Measurements from ENCODE around the gene PADI2.

PADI2 gene

DNA sequence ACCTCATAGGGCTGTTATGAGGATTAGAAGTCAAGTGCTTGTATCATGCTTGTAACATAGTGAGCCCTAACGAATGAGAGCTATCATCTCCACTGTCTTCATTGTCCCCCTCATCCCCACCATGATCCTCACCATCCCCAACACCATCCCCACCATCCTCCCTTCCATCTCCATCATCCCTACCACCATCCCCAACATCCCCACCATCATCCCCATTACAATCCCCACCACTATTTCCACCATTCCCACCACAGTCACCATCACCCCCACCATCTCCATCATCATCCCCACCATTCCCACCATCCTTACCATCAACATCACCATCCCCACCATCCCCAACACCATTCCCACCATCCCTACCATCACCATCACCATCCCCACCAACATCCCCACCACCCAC lies 46.6 kb upstream of the PADI2 start:
- Histone ChIP-seq H4K20me1 (ENCODE audit: insufficient read depth) (no peaks in the 10 kb centered on the region), H3K27me3 (ENCODE audit: insufficient read depth, low read depth) (peaks cover 22% of the 10 kb centered on the region; the same call in 1 of the 2 replicates), H3K79me2 (ENCODE audit: insufficient read depth, low read depth) (no peaks in the 10 kb centered on the region), H3K36me3 (ENCODE audit: insufficient read depth) (no peaks in the 10 kb centered on the region), H3K4me3 (IDR thresholded peaks at IDR 0.05; ENCODE audit: insufficient read depth, low read depth, low read length) (no peak overlapping the region), H2AFZ (ENCODE audit: low read depth) (no peak overlapping the region), H3K9ac (no peak overlapping the region), H3K4me2 (no peak overlapping the region), H3K4me1 (ENCODE audit: low read depth, poor library complexity, severe bottlenecking) (no peaks in the 10 kb centered on the region), H3K27ac (no peak overlapping the region)
- TF ChIP-seq, protein P1, sequence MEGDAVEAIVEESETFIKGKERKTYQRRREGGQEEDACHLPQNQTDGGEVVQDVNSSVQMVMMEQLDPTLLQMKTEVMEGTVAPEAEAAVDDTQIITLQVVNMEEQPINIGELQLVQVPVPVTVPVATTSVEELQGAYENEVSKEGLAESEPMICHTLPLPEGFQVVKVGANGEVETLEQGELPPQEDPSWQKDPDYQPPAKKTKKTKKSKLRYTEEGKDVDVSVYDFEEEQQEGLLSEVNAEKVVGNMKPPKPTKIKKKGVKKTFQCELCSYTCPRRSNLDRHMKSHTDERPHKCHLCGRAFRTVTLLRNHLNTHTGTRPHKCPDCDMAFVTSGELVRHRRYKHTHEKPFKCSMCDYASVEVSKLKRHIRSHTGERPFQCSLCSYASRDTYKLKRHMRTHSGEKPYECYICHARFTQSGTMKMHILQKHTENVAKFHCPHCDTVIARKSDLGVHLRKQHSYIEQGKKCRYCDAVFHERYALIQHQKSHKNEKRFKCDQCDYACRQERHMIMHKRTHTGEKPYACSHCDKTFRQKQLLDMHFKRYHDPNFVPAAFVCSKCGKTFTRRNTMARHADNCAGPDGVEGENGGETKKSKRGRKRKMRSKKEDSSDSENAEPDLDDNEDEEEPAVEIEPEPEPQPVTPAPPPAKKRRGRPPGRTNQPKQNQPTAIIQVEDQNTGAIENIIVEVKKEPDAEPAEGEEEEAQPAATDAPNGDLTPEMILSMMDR (conservative IDR thresholded peaks at IDR 0.05; ENCODE audit: low read depth, low read length), result no peak

DNA sequence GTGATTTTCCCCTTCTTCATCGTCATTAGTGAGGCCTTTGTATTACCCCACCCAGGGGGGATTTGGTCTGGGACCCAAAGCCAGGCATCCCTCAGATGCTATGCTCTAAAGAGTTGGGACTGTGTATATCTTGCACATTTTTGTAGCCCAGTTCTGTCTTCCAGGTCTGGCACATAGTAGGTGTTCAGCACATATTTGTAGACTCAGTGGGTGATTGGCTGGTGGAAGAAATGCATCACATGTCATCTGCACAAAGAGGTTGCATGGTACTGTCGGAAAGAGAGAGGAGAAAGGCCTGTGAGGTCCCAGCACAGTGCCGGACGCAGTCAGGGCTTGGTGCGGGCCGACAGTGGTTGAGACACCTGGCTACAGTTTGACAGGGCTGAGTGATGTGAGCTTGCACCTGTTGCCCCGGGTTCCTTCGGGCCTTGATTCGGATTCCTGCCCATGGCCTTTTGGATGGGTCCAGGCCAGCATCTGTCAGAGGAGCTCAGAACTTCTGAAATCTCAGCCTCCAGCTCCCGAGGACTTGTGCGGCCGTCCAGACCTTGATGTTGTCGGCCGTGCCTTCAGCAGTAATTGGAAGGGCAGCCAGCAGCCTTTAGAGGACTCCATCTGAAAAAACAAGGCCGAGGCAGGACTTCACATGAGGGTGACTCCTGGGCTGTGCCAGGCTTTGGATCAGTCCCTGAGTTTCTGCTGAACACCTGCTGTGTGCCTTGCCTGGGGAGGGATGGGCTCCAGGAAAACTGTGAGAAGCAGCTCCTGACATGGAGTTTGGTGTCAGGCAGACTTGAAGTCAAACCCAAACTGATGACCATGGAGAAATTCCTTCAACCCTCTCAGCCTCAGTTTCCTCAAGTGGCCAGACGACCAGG lies 44.8 kb upstream of the PADI2 start:
- H2AFZ ChIP-seq (ENCODE audit: low read depth), result no peak overlapping the region
- no peak overlapping the region for H3K4me3 ChIP-seq (IDR thresholded peaks at IDR 0.05; ENCODE audit: insufficient read depth, low read depth, low read length)
- TF ChIP-seq, protein P1 (conservative IDR thresholded peaks at IDR 0.05; ENCODE audit: low read depth, low read length), result no peak

DNA sequence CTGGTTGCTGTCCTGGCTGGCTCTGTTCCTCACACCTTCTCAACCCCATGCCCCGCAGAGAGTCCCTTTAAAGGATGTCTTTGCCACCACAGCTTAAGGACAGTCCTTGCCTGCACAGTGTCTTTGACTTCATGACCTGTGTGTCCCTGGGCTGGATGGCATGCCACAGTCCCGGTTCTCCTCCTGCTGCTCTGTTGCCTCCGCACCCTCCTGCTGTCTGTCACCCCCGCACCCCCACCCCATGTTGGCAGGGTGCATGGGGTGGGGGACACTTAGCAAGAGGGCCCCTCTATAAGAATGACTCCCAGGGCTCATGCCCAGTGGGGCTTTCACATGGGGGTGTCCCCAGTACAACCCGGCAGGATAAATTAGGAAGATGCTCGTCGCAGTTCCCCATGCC lies 44.1 kb upstream of the PADI2 start:
- TF ChIP-seq, protein P1 (conservative IDR thresholded peaks at IDR 0.05; ENCODE audit: low read depth, low read length), result no peak
- H3K79me2 ChIP-seq (ENCODE audit: insufficient read depth, low read depth), result no peaks in the 10 kb centered on the region
- no peak overlapping the region for H3K4me3 ChIP-seq (IDR thresholded peaks at IDR 0.05; ENCODE audit: insufficient read depth, low read depth, low read length)
- H3K36me3 ChIP-seq (ENCODE audit: insufficient read depth), result no peaks in the 10 kb centered on the region
- peaks cover 11% of the 10 kb centered on the region; the same call in 1 of the 2 replicates for H3K27me3 ChIP-seq (ENCODE audit: insufficient read depth, low read depth)
- H3K9ac ChIP-seq, result no peak overlapping the region
- no peak overlapping the region for H3K4me2 ChIP-seq
- H3K27ac ChIP-seq, result no peak overlapping the region
- H4K20me1 ChIP-seq (ENCODE audit: insufficient read depth), result no peaks in the 10 kb centered on the region
- H3K4me1 ChIP-seq (ENCODE audit: low read depth, poor library complexity, severe bottlenecking), result no peaks in the 10 kb centered on the region
- no peak overlapping the region for H2AFZ ChIP-seq (ENCODE audit: low read depth)

More for the DNA sequence above, 44.8 kb upstream of the PADI2 start:
- Histone ChIP-seq H4K20me1 (ENCODE audit: insufficient read depth) (no peaks in the 10 kb centered on the region), H3K79me2 (ENCODE audit: insufficient read depth, low read depth) (no peaks in the 10 kb centered on the region), H3K36me3 (ENCODE audit: insufficient read depth) (no peaks in the 10 kb centered on the region), H3K9ac (no peak overlapping the region), H3K27ac (no peak overlapping the region), H3K4me1 (ENCODE audit: low read depth, poor library complexity, severe bottlenecking) (no peaks in the 10 kb centered on the region), H3K4me2 (no peak overlapping the region), H3K27me3 (ENCODE audit: insufficient read depth, low read depth) (peaks cover 15% of the 10 kb centered on the region; the same call in 1 of the 2 replicates)

DNA sequence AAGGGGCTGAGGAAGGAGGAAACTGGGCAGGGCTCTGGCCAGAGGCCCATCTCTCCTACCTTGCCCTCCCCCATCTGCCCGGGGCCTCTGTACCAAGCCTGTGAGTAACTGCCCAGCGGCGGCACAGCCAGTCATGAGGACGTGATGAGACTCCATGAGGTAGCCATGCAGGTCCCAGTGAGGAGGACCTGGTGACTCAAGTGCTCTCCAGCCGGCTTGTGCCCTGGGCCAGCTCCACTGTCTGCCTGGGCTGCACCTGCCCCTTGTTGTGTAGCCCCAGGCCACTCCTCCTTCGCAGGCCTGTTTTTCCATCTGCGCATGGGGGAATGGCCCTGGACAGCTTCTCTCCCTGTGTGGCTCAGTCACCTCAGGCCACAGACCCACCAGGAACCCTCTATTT lies 43.7 kb upstream of the PADI2 start:
- no peak overlapping the region for H3K4me2 ChIP-seq

More for the DNA sequence above, 43.7 kb upstream of the PADI2 start:
- no peak overlapping the region for H3K4me3 ChIP-seq (IDR thresholded peaks at IDR 0.05; ENCODE audit: insufficient read depth, low read depth, low read length)
- peaks cover 11% of the 10 kb centered on the region; the same call in 1 of the 2 replicates for H3K27me3 ChIP-seq (ENCODE audit: insufficient read depth, low read depth)
- no peak overlapping the region for H3K9ac ChIP-seq
- H3K4me1 ChIP-seq (ENCODE audit: low read depth, poor library complexity, severe bottlenecking), result no peaks in the 10 kb centered on the region
- H3K79me2 ChIP-seq (ENCODE audit: insufficient read depth, low read depth), result no peaks in the 10 kb centered on the region
- no peak overlapping the region for H3K27ac ChIP-seq
- H3K36me3 ChIP-seq (ENCODE audit: insufficient read depth), result no peaks in the 10 kb centered on the region
- TF ChIP-seq, protein P1 (conservative IDR thresholded peaks at IDR 0.05; ENCODE audit: low read depth, low read length), result no peak
- H4K20me1 ChIP-seq (ENCODE audit: insufficient read depth), result no peaks in the 10 kb centered on the region
- no peak overlapping the region for H2AFZ ChIP-seq (ENCODE audit: low read depth)

Measured in KMS-11 (cell line).